GM10248 (cell line): ENCODE data around the gene C13orf46.

Experiments
- CTCF ChIA-PET: fragments of 300-600 bp; sonication (Branson Sonifier 250); formaldehyde crosslinking; extraction: SDS; loops from one replicate; lab custom pipeline; 2021; ENCODE audit warnings: antibody characterized with exemption; lab: Yijun Ruan, JAX
- POLR2A ChIA-PET: fragments of 350-650 bp; sonication (Branson Sonifier 250); formaldehyde crosslinking; extraction: SDS; loops from one replicate; lab custom pipeline; 2020; ENCODE audit warnings: antibody characterized with exemption; lab: Yijun Ruan, JAX
- DNase-seq: peaks from one replicate; pipeline ENCODE4 v3.0.0; 2012; ENCODE audit errors: extremely low spot score
- CTCF ChIP-seq: IDR thresholded peaks from 2 replicates; pipeline ENCODE4 v1.5.1; 2012; ENCODE audit warnings: mild to moderate bottlenecking, low read depth; ENCODE audit errors: extremely low read depth, missing control alignments, control extremely low read depth

The C13orf46 gene

GRCh38 chr13:114004420-114005205 is 30.7 kb upstream of the C13orf46 start:
- TF ChIP-seq CTCF = no peak
- ChIA-PET POLR2A (no interaction called here), CTCF (interaction anchor here (1.6 kb wide), 1 partner anchor 10 kb away, joined by 3 read pairs; no protein-coding TSS in a partner anchor)
- DNase-seq = no peak

GRCh38 chr13:114002771-114003321 is 29.0 kb upstream of the C13orf46 start:
- ChIA-PET POLR2A (no interaction called here), CTCF (interaction anchor here (0.9 to 1.6 kb wide), 2 partner anchors 8 to 13 kb away, joined by 3 read pairs; no protein-coding TSS in a partner anchor)
- no peak for DNase-seq
- TF ChIP-seq CTCF = no peak

- ChIA-PET POLR2A (no interaction called here), CTCF (no interaction called here)
- DNase-seq = no peak
- no peak for TF ChIP-seq CTCF
These were observed 28.2 kb upstream of the C13orf46 start for GRCh38 chr13:114002009-114002544.

- DNase-seq = no peak
- CTCF ChIA-PET = no interaction called here
- POLR2A ChIA-PET = no interaction called here
- no peak for TF ChIP-seq CTCF
These were observed 27.6 kb upstream of the C13orf46 start for GRCh38 chr13:114001331-114002008.

GRCh38 chr13:114000151-114001040 is 26.5 kb upstream of the C13orf46 start:
- ChIA-PET CTCF (no interaction called here), POLR2A (no interaction called here)
- no peak for DNase-seq
- TF ChIP-seq CTCF = no peak

- TF ChIP-seq CTCF = no peak
- no peak for DNase-seq
- POLR2A ChIA-PET = no interaction called here
- CTCF ChIA-PET = no interaction called here
These were observed 25.7 kb upstream of the C13orf46 start for GRCh38 chr13:113999618-113999910.
